Right ventricle myocardium superior (tissue), 1 donor: ENCODE data around the gene PRKACA. TPM values are rescaled to one million over a fixed set of nuclear protein-coding genes. Genes with fewer than 3 reads are reported as not detected.
"Not testable (repeated sequence)": the region's sequence is repeated elsewhere in the genome, so short reads cannot be mapped to it uniquely, and the experiment has no call there.

ENCODE experiments used
- ATAC-seq: fragments of 200-7000 bp; cut with Tn5 transposase; one replicate; pipeline ENCODE4 v1.9.1; 2020; ENCODE audit warnings: mild to moderate bottlenecking; ENCODE audit not compliant: poor library complexity
- DNase-seq: peaks from one replicate; pipeline ENCODE4 v3.0.0-alpha.2; 2020
- intact Hi-C: fragments of 100-400 bp; cut with DNase I; formaldehyde crosslinking; loops from one replicate; pipeline ENCODE4 v1.11.2; 2022
- total RNA-seq: library from RNA; stranded (reverse); fragmentation: NEBNext Ultra II Directional; extraction: Animal tissue kit (Norgen Biotek cat#: 25700); gene quantifications from one replicate; pipeline ENCODE4 v1.2.1, GENCODE V29; 2021
- donor health status: DM: no; HTN: yes; CAD: no; lungs with severe emphysema.

Gene PRKACA
- total RNA-seq, 1 donor from 2014 or later: 460 TPM

DNA sequence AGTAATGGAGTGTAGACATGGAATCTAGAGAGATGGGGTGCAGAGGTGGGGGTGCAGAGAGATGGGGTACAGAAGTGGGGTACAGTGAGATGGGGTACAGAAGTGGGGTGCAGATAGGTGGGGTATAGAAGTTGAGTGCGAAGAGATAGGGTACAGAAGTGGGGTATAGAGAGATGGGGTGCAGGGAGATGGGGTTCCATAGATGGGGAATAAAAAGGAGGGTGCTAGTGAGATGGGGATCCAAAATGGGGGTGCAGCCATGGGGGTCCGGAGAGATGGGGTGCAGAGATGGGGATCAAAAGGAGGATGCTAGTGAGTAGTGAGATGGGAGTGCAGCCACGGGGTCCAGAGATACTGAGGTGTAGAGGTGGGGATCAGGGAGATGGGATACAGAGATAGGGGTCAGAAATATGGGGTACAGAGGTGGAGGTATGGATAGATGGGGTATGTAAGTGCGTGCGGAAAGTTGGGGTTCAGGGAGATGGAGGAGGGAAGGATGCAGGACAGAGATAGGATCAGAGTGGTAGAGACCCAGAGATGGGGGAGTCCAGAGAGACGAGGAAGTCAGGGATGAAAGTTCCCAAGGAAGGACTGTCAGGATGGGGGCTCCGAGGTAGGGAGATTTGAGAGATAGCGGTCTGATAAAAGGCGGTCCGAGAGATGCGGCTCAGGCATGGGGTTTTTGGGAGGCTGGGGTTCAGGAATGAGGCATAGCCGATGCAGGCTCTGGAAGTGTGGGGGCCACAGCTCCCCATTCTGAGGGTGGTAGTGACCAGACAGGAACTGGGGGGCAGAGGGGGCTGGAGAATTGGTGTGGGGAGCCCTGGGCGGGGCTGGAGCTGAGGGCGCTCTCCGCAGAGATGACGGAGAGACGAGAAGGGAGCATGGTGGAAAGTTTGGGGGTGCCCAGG lies 59.1 kb downstream of the PRKACA start:
- DNase-seq (no peak), ATAC-seq (no peak)
- intact Hi-C loops: no loop called here

DNA sequence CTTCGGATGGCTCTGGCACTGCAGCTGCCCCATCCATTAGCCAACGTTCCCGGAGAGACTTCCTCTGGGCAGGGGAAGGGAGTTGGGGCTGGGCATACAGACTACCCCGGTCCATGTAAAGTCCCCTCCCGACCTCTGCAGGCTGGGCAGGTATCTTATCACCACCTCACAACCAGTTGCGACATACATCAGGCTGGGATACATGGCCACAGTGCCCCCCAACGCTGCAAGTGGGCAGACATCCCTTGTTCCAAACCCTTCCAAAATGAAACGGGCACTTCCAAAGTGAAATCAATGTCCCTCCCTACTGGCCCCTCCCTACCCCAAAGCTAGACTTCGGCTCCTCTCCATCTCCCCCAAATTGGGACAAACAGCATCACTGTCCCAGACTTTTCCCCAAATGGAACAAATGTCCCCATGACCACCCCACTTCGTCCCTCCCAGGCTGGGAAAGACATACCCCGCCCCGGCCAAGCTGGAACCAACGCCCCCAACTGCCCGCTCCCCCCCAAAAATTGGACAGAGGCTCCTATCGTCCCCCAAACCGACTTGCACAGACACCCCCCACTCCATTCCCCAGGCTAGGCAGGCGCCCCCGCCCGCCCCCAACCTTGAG lies 60.7 kb downstream of the PRKACA start:
- no peak for ATAC-seq
- no peak for DNase-seq
- intact Hi-C loops: no loop called here

DNA sequence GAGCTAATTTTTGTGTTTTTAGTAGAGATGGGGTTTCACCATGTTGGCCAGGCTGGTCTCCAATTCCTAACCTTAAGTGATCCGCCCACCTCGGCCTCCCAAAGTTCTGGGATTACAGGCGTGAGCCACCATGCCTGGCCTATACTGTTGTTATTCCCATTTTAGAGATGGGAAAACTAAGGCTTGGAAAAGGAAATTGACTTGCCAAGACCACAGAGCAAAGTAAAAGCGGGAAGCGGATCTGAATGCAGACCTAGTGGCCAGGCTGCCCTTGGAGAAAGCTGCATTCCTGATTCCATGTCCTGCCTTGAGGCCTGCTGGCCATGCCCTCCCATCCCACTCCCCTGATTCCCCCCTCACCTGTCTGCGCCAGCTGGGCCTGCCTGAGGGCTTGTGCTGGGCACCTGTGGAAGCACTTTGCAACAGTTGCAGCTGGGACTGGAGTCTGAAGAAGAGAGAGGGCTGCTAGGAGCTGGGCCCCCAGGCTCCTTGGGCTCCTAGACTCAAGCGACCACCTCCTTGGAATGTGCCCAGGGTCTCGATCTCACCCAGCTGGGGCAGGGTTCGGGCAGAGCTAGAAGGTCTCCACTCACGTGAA lies 61.4 kb downstream of the PRKACA start:
- no peak for ATAC-seq
- intact Hi-C loops: no loop called here

DNA sequence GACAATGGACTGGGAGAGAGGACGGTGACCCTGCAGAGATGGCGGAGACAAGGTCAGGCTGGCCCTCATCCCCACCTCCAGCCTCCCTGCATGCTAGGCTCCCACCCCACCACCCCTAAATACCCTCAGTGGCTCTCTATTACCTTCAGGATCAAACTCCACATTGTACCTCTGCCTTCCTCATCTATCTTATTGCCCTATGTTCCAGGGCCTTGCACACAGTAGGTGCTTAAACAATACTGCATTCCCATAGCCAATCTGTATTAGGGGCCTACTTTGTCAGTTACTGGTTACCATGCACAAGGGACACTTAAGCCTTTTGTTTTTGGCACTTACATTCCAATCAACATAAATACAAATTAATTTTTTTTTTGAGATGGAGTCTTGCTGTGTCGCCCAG lies 62.2 kb downstream of the PRKACA start:
- DNase-seq: no peak
- intact Hi-C loops: no loop called here
- ATAC-seq: no peak

More for the DNA sequence above, 61.4 kb downstream of the PRKACA start:
- DNase-seq: no peak

DNA sequence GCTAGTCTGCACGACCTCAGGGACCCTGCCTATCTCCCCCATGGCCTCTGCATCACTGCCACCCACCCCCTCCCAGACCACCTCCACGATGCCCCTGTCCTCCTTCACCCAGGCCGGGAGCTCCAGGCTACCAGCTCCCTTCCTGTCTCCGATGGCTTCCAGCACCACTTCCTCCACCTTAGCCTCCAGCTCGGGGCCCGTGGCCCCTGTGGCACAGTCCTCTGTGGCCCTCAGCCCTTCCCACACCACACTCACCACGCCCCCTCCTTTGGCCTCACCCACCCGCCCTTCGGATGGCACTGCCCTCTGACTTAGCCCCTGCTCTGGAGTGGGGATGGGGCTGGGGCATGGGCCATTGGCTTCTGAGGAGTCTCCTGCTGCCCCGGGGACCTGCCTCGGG lies 62.8 kb downstream of the PRKACA start:
- intact Hi-C loops: no loop called here
- DNase-seq (no peak), ATAC-seq (no peak)

GRCh38 chr19:14054099-14054498 lies 63.5 kb downstream of the PRKACA start:
- intact Hi-C loops: no loop called here
- ATAC-seq (no peak), DNase-seq (no peak)

DNA sequence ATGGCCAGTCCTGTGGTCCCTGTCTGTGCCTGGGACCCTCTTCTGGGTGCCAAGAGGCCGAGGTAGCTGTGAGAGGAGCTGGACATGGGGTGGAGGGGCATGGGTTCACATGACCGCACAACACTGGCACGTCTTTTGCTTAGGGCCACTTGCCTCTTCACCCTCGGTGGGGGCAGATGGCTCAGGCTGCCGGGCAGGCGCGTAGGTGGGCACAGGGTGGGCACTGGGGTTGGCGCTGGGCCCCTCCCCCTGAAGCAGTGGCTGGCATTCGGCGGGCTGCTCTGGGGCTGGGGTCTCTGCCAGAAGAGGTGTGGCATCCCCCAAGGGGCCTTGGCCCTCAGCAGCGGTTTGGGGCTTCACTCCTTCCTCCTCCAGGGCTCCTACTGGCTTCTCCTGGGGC lies 64.1 kb downstream of the PRKACA start:
- no peak for DNase-seq
- intact Hi-C loops: no loop called here
- no peak for ATAC-seq

DNA sequence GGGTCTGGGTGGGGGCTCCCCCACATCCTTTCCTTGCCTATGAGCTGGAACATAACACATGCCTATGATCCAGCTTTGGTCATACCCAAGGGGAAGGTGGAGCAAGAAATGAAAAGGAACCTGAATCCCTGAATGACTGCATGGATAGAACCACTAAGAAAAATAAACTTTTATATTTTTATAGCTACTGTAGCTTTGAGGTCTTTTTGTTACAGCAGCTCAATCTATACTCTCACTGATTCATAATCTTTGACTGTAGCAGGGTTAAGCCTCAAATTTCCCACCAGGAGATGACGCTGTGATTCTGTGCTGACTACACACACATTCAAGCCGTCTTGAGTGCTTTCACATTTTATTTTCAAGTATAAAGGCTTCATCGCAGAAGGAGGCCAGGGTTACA lies 64.5 kb downstream of the PRKACA start:
- no peak for DNase-seq
- intact Hi-C loops: no loop called here
- no peak for ATAC-seq

GRCh38 chr19:14052470-14052869 lies 65.1 kb downstream of the PRKACA start:
- ATAC-seq (no peak), DNase-seq (no peak)
- intact Hi-C loops: no loop called here

- intact Hi-C loops: no loop called here
- DNase-seq (no peak), ATAC-seq (no peak)
Observed at GRCh38 chr19:14051980-14052379, 65.6 kb downstream of the PRKACA start.

DNA sequence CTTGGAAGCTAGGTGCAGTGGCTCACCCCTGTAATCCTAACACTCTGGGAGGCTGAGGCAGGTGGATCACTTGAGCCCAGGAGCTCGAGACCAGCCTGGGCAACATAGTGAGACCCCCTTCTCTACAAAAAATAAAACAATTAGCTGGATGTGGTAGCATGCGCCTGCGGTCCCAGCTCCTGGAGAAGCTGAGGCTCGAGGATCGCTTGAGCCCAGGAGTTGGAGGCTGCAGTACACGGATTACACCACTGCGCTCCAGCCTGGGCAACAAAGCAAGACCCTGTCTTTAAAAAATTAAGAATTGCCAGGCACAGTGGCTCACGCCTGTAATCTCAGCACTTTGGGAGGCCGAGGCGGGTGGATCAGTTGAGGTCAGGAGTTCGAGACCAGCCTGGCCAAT lies 66.6 kb downstream of the PRKACA start:
- DNase-seq, intact Hi-C loops, ATAC-seq: not testable (repeated sequence)

- intact Hi-C loops: no loop called here
- no peak for ATAC-seq
- no peak for DNase-seq
Observed at GRCh38 chr19:14050512-14050911, 67.0 kb downstream of the PRKACA start.

GRCh38 chr19:14048443-14049153 lies 69.0 kb downstream of the PRKACA start:
- DNase-seq (peak; percentile 79), ATAC-seq (peak; percentile 77)
- intact Hi-C loops: no loop called here

GRCh38 chr19:14047866-14048265 lies 69.7 kb downstream of the PRKACA start:
- ATAC-seq, intact Hi-C loops, DNase-seq: not testable (repeated sequence)

DNA sequence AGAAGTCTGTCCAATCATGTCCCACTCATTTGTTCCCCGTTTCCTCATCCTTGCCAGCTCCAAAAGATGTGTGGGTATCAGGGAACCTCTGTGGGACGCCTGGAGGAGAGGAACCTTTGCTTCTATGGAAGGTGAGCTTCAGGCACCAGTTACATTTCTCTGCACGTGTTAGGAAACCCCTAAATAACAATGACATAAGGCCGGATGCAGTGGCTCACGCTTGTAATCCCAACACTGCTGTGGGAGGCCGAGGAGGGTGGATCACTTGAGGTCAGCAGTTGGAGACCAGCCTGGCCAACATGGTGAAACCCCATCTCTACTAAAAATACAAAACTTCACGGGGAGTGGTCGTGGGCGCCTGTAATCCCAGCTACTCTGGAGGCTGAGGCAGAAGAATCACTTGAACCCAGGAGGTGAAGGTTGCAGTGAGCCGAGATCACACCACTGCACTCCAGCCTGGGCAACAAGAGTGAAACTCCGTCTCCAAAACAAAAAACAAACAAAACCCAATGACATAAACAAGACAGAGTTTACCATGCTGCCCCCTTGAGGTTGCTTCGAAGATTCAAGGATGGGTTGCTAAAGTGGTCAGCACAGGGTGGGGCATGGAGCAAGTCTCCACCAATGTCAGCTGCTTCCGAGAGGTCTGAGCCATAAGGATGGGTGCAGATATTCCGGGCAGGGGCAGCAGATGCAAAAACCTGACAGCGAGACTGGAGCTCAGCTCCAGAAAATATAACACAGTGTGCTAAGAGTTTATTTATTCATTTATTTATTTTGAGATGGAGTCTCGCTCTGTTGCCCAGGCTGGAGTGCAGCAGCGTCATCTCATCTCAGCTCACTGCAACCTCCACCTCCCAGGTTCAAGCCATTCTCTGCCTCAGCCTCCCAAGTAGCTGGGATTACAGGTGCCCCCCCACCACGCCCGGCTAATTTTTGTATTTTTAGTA lies 74.6 kb downstream of the PRKACA start:
- DNase-seq (peak; percentile 45), ATAC-seq (peak; percentile 87)
- intact Hi-C loops: not testable (repeated sequence)
